Cardiac fibroblast (primary cell): ENCODE data around the gene MRPS10.
A peak's percentile ranks its signal among the peaks of the same experiment; 100 is the strongest.

Experiments
- DNase-seq, 2 donors: peaks; one replicate each; pipeline versions ENCODE4 v3.0.0 to v3.0.0-alpha.2; 2010; ENCODE audit warnings: low read depth in 2 of 2
- H3K4me3 ChIP-seq, 2 donors: replicated peaks in 1 of 2; 1 replicate in 1 of 2; 2 replicates in 1 of 2; pipeline ENCODE4 v1.5.1; 2011; ENCODE audit warnings: low read depth in 2 of 2, low read length in 2 of 2, mild to moderate bottlenecking in 2 of 2, moderate library complexity in 1 of 2
- CTCF ChIP-seq: IDR thresholded peaks from one replicate; pipeline ENCODE4 v1.5.1; 2011; ENCODE audit warnings: low read depth, mild to moderate bottlenecking, low read length, inconsistent platforms

MRPS10 gene

GRCh38 chr6:42260396-42260888, 42.8 kb upstream of the MRPS10 start:
- DNase-seq: no peak
- H3K4me3 ChIP-seq: no peak overlapping the region
- TF ChIP-seq CTCF: no peak

GRCh38 chr6:42259841-42260395, 42.3 kb upstream of the MRPS10 start:
- no peak for DNase-seq
- no peak overlapping the region for H3K4me3 ChIP-seq
- TF ChIP-seq CTCF: no peak

GRCh38 chr6:42259286-42259685, 41.6 kb upstream of the MRPS10 start:
- DNase-seq: no peak
- no peak for TF ChIP-seq CTCF
- H3K4me3 ChIP-seq: no peak overlapping the region

- no peak for TF ChIP-seq CTCF
- no peak overlapping the region for H3K4me3 ChIP-seq
- DNase-seq: no peak
Observed at GRCh38 chr6:42257614-42258013, 40.0 kb upstream of the MRPS10 start.

- H3K4me3 ChIP-seq: no peak overlapping the region
- TF ChIP-seq CTCF: no peak
- peak in 1 of 2 donors; percentile 57 for DNase-seq
Observed at GRCh38 chr6:42257063-42257462, 39.4 kb upstream of the MRPS10 start.

GRCh38 chr6:42255050-42255449, 37.4 kb upstream of the MRPS10 start:
- H3K4me3 ChIP-seq: no peak overlapping the region
- no peak for TF ChIP-seq CTCF
- no peak for DNase-seq

GRCh38 chr6:42254505-42254904, 36.8 kb upstream of the MRPS10 start:
- H3K4me3 ChIP-seq: no peak overlapping the region
- no peak for DNase-seq
- no peak for TF ChIP-seq CTCF
